HepG2 (cell line): ENCODE measurements around the gene ITGA2. TPM values are rescaled to one million over a fixed set of nuclear protein-coding genes. Genes with fewer than 3 reads are reported as not detected.
A peak's percentile ranks its signal among the peaks of the same experiment; 100 is the strongest.

Experiments
- ETV5 ChIP-seq: IDR thresholded peaks from 2 replicates; pipeline ENCODE4 v1.6.1; 2018; ENCODE audit warnings: missing biosample characterization, missing genetic modification reagents, inconsistent platforms, borderline replicate concordance
- EZH2 ChIP-seq: conservative IDR thresholded peaks from 2 replicates; pipeline ENCODE4 v1.6.1; 2012; ENCODE audit warnings: mild to moderate bottlenecking, low read depth, low read length, moderate library complexity
- GZF1 ChIP-seq: sonication (generic); formaldehyde crosslinking; IDR thresholded peaks from 2 replicates; pipeline ENCODE4 v1.5.1; 2020; ENCODE audit warnings: mild to moderate bottlenecking, missing genetic modification reagents
- NFATC3 ChIP-seq: sonication (generic); formaldehyde crosslinking; IDR thresholded peaks from 2 replicates; pipeline ENCODE4 v1.5.1; 2020; ENCODE audit warnings: mild to moderate bottlenecking, missing genetic modification reagents
- NFIB ChIP-seq: sonication (generic); formaldehyde crosslinking; IDR thresholded peaks from 2 replicates; pipeline ENCODE4 v1.9.0; 2021; ENCODE audit warnings: missing genetic modification reagents, mild to moderate bottlenecking, borderline replicate concordance
- NR0B2 ChIP-seq: sonication (generic); formaldehyde crosslinking; IDR thresholded peaks from 2 replicates; pipeline ENCODE4 v1.4.0; 2020; ENCODE audit warnings: mild to moderate bottlenecking, missing genetic modification reagents
- SRY ChIP-seq: sonication (generic); formaldehyde crosslinking; IDR thresholded peaks from 2 replicates; pipeline ENCODE4 v1.8.0; 2022; ENCODE audit warnings: mild to moderate bottlenecking, missing genetic modification reagents
- TBP ChIP-seq: sonication (generic); formaldehyde crosslinking; IDR thresholded peaks from 2 replicates; pipeline ENCODE4 v1.5.0; 2020; ENCODE audit warnings: missing genetic modification reagents
- TBX2 ChIP-seq: sonication (generic); formaldehyde crosslinking; IDR thresholded peaks from 2 replicates; pipeline ENCODE4 v1.5.0; 2020; ENCODE audit warnings: missing genetic modification reagents, mild to moderate bottlenecking, borderline replicate concordance
- ZBTB40 ChIP-seq, 2 experiments: fragments of 450-650 bp in 1 of 2; sonication (generic) in 1 of 2; formaldehyde crosslinking in 1 of 2; IDR thresholded peaks; 2 replicates each; pipeline versions ENCODE4 v1.6.1 to v1.8.0; 2016 to 2022; ENCODE audit warnings: antibody characterized with exemption in 1 of 2, mild to moderate bottlenecking in 1 of 2, missing genetic modification reagents in 1 of 2
- ZNF678 ChIP-seq: sonication (generic); formaldehyde crosslinking; IDR thresholded peaks from 2 replicates; pipeline ENCODE4 v1.4.0; 2020; ENCODE audit warnings: mild to moderate bottlenecking, missing genetic modification reagents
- ZNF780A ChIP-seq: sonication (generic); formaldehyde crosslinking; IDR thresholded peaks from 2 replicates; pipeline ENCODE4 v1.8.0; 2022; ENCODE audit warnings: mild to moderate bottlenecking, missing genetic modification reagents, moderate library complexity
- polyA plus RNA-seq, 8 experiments: library from polyadenylated mRNA; depleted of rRNA in 3 of 8; stranded (reverse) in 7 of 8; unstranded in 1 of 8; fragments of >200 nt; fragmentation: Illumina TruSeq in 4 of 8; extraction: Trizol in 4 of 8; gene quantifications; 2 replicates each; pipeline versions ENCODE4 v1.2.1 to v1.2.3, GENCODE V29; 2011 to 2016; ENCODE audit warnings: low read depth in 4 of 8, missing spikeins in 1 of 8, mixed read lengths in 1 of 8; ENCODE audit not compliant: insufficient read depth in 1 of 8
- total RNA-seq, 5 experiments: library from RNA; depleted of rRNA; stranded (reverse); fragments of >200 nt; fragmentation: Illumina TruSeq; extraction: Trizol; gene quantifications; 2 replicates each; pipeline ENCODE4 v1.2.3, GENCODE V29; 2016; ENCODE audit warnings: low read depth in 1 of 5
- TF ChIP-seq, protein P1 (sequence below): sonication (generic); formaldehyde crosslinking; IDR thresholded peaks from 2 replicates; pipeline ENCODE4 v1.4.0; 2020; ENCODE audit warnings: missing genetic modification reagents

Gene ITGA2
- total and polyA plus RNA-seq, 2 of the 13 experiments (the other 11 are each of a cell fraction or from before 2014, with no cell fraction given) = 15.8 to 58.3 TPM

- TF ChIP-seq ZBTB40 (IDR thresholded peaks at IDR 0.05) = no peak
- peak; percentile 43; the same call in 1 of the 2 replicates for TF ChIP-seq ZBTB40 (CRISPR knock-in tag; IDR thresholded peaks at IDR 0.05)
- peak; percentile 72; the same call in 1 of the 2 replicates for TF ChIP-seq ETV5 (CRISPR knock-in tag)
- no peak for TF ChIP-seq ZNF678 (CRISPR knock-in tag)
- TF ChIP-seq TBP (CRISPR knock-in tag) = no peak
- no peak; the same call in 1 of the 2 replicates for TF ChIP-seq GZF1
- TF ChIP-seq NFIB = no peak
- TF ChIP-seq TBX2 (CRISPR knock-in tag) = peak; percentile 83
- TF ChIP-seq SRY = no peak; the same call in 1 of the 2 replicates
- TF ChIP-seq, protein P1, sequence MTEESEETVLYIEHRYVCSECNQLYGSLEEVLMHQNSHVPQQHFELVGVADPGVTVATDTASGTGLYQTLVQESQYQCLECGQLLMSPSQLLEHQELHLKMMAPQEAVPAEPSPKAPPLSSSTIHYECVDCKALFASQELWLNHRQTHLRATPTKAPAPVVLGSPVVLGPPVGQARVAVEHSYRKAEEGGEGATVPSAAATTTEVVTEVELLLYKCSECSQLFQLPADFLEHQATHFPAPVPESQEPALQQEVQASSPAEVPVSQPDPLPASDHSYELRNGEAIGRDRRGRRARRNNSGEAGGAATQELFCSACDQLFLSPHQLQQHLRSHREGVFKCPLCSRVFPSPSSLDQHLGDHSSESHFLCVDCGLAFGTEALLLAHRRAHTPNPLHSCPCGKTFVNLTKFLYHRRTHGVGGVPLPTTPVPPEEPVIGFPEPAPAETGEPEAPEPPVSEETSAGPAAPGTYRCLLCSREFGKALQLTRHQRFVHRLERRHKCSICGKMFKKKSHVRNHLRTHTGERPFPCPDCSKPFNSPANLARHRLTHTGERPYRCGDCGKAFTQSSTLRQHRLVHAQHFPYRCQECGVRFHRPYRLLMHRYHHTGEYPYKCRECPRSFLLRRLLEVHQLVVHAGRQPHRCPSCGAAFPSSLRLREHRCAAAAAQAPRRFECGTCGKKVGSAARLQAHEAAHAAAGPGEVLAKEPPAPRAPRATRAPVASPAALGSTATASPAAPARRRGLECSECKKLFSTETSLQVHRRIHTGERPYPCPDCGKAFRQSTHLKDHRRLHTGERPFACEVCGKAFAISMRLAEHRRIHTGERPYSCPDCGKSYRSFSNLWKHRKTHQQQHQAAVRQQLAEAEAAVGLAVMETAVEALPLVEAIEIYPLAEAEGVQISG (CRISPR knock-in tag) = peak; percentile 56; the same call in 1 of the 2 replicates
- TF ChIP-seq NFATC3 (CRISPR knock-in tag) = no peak
- TF ChIP-seq NR0B2 (CRISPR knock-in tag) = 0 out of 2 replicates have a peak, but pooled peaks have one; percentile 37
- peak; percentile 78; the same call in 1 of the 2 replicates for TF ChIP-seq ZNF780A (CRISPR knock-in tag)
- TF ChIP-seq EZH2 = no peak
Measured at GRCh38 chr5:52989025-52989780, at the start of gene ITGA2 (continued).
